Astrocyte (in vitro differentiated cells and primary cell): ENCODE results near the gene STKLD1.

ENCODE experiments used
- EZH2 ChIP-seq: IDR thresholded peaks from 2 replicates; pipeline ENCODE4 v1.6.1; 2012; ENCODE audit warnings: mild to moderate bottlenecking, low read length, inconsistent platforms; ENCODE audit not compliant: insufficient read depth
- TF ChIP-seq, protein P1 (sequence below): IDR thresholded peaks from 2 replicates; pipeline ENCODE4 v1.5.1; 2011; ENCODE audit warnings: low read depth, mild to moderate bottlenecking, inconsistent platforms, low read length, moderate library complexity; ENCODE audit not compliant: insufficient read depth

DNA sequence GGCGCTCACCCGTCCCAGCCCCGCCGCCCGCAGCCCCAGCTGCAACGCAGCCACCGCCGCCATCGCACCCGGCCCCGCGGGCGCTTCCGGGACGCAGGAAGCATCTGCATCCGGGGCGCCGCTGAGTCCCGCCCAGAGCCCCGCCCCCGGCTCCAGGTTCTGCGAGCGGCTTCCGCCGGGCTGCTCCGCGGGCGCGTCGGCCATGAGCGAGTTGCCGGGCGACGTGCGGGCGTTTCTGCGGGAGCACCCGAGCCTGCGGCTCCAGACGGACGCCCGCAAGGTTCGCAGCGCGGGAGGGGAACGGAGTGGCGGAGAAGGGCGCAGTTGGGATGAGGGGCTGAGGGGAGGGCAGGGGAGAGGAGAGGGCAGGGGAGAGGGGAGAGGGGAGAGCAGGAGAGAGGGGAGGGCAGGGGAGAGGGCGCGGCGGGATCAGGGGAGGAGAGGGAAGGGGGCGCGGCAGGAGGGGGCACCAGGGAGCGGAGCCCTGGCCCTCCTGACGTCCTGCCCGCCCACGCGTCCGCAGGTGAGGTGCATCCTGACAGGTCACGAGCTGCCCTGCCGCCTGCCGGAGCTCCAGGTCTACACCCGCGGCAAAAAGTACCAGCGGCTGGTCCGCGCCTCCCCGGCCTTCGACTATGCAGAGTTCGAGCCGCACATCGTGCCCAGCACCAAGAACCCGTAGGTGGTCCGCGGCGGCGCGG lies 19.6 kb upstream of the STKLD1 start, which contains the start of the genes SURF1 and SURF2:
- TF ChIP-seq, protein P1, sequence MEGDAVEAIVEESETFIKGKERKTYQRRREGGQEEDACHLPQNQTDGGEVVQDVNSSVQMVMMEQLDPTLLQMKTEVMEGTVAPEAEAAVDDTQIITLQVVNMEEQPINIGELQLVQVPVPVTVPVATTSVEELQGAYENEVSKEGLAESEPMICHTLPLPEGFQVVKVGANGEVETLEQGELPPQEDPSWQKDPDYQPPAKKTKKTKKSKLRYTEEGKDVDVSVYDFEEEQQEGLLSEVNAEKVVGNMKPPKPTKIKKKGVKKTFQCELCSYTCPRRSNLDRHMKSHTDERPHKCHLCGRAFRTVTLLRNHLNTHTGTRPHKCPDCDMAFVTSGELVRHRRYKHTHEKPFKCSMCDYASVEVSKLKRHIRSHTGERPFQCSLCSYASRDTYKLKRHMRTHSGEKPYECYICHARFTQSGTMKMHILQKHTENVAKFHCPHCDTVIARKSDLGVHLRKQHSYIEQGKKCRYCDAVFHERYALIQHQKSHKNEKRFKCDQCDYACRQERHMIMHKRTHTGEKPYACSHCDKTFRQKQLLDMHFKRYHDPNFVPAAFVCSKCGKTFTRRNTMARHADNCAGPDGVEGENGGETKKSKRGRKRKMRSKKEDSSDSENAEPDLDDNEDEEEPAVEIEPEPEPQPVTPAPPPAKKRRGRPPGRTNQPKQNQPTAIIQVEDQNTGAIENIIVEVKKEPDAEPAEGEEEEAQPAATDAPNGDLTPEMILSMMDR = no peak
- TF ChIP-seq EZH2 = no peak
